SH-SY5Y (cell line): ENCODE data around the gene CFB.

Experiments
- GATA2 ChIP-seq: IDR thresholded peaks from 2 replicates; pipeline ENCODE4 v1.6.1; 2011; ENCODE audit warnings: mild to moderate bottlenecking, low read depth, low read length
- GATA3 ChIP-seq: IDR thresholded peaks from 2 replicates; pipeline ENCODE4 v1.6.1; 2011; ENCODE audit warnings: low read depth, mild to moderate bottlenecking, low read length, moderate library complexity

DNA sequence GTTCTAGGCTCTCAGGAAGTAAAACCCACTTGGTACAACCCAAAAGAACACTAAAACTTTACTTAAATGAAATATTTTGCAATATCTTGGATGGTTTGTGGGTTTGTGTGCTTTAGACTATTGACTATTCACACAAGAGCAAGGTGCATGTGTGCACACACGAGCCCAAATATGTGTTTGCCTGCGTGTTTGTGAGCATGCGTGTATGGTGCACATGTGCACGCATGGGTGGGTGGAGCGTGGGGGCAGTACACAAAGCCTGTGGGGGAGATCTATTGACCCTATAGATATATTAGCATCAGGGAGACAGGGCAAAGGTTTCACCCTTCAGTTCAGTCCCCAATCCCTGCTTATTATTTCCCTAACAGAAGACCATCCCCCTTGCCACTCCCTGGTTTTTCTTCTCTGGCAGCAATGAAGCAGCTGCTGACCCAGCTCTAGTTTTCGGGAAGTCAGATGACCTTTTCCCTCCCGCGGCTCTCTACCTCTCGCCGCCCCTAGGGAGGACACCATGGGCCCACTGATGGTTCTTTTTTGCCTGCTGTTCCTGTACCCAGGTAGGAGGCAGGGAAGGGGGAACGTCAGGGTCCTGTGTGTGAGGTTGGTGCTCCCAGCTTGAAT is 18.5 kb upstream of the CFB start, which contains the start of gene C2:
- TF ChIP-seq GATA2: no peak
- no peak for TF ChIP-seq GATA3
